Liver (tissue), 3 donors: ENCODE results near the gene RPL10A.

Experiments
- CTCF ChIP-seq: fragments of 150-350 bp; IDR thresholded peaks from 2 replicates; pipeline ENCODE4 v1.5.1; 2017; ENCODE audit warnings: improper control_type of control experiment, low read depth, low read length; ENCODE audit not compliant: missing input control
- EGR1 ChIP-seq, 2 donors: IDR thresholded peaks; 2 replicates each; pipeline ENCODE4 v1.6.1; 2016 to 2018; ENCODE audit warnings: antibody characterized with exemption in 2 of 2, low read depth in 2 of 2
- HNF4G ChIP-seq: IDR thresholded peaks from 2 replicates; pipeline ENCODE4 v1.6.1; 2016; ENCODE audit warnings: antibody characterized with exemption
- MAX ChIP-seq: IDR thresholded peaks from 2 replicates; pipeline ENCODE4 v1.6.1; 2016; ENCODE audit warnings: antibody characterized with exemption
- NR2F2 ChIP-seq: IDR thresholded peaks from 2 replicates; pipeline ENCODE4 v1.6.1; 2016; ENCODE audit warnings: antibody characterized with exemption
- RXRA ChIP-seq, 2 donors: IDR thresholded peaks; 2 replicates each; pipeline ENCODE4 v1.6.1; 2017 to 2018; ENCODE audit warnings: antibody characterized with exemption in 2 of 2, mild to moderate bottlenecking in 1 of 2
- SP1 ChIP-seq: IDR thresholded peaks from 2 replicates; pipeline ENCODE4 v1.6.1; 2018; ENCODE audit warnings: antibody characterized with exemption, mild to moderate bottlenecking
- TAF1 ChIP-seq: conservative IDR thresholded peaks from 2 replicates; pipeline ENCODE4 v1.6.1; 2016; ENCODE audit warnings: antibody characterized with exemption, mild to moderate bottlenecking
- YY1 ChIP-seq: IDR thresholded peaks from 2 replicates; pipeline ENCODE4 v1.6.1; 2016; ENCODE audit warnings: antibody characterized with exemption, mild to moderate bottlenecking
- donor health status: healthy.
- donor health status: healthy.

GRCh38 chr6:35507221-35507620 lies 39.0 kb downstream of the RPL10A start:
- no peak for TF ChIP-seq CTCF
- no peak for TF ChIP-seq MAX
- no peak for TF ChIP-seq TAF1
- TF ChIP-seq YY1: no peak
- TF ChIP-seq RXRA (IDR thresholded peaks at IDR 0.05): no peak
- no peak for TF ChIP-seq EGR1 (IDR thresholded peaks at IDR 0.05; ENCODE audit: low read depth in 2 of 2)
- no peak for TF ChIP-seq NR2F2
- no peak for TF ChIP-seq SP1
- no peak for TF ChIP-seq HNF4G
